ENCODE data around the gene MPPED1. TPM values are rescaled to one million over a fixed set of nuclear protein-coding genes. Genes with fewer than 3 reads are reported as not detected.

The MPPED1 gene
- total RNA-seq, 1 experiment from 2014 or later: 0.28 TPM

DNA sequence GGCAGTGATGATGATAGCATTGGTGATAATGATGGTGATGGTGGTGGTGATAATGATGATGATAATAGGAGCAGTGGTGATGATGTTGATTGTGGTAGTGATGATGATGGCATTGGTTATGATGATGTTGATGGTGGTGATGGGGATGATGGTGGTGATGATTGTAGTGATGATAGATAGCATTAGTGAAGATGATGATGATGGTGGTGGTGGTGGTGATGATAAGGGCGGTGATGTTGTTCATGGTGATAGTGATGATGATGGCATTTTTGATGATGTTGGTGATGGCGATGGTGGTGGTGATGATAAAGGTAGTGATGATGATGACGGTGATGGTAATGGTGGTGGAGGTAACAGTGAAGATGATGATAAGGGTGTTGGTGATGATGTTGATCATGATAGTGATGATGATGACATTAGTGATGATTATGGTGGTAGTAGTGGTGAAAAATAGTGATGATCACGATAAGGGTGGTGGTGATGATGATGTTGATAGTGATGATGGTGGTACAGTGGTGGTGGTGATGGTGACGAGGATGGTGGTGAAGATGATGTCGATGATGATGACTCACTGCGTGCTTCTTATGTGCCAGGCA is 93.0 kb downstream of the MPPED1 start:
- WGBS (ENCODE audit: extremely low coverage, insufficient read length, low lambda C conversion rate): 100% methylated on average over 1 of the region's 7 CpGs
- Histone ChIP-seq H3K14ac (ENCODE audit: insufficient read depth, low read length) (no peak overlapping the region), H2BK20ac (ENCODE audit: low read depth, low read length, poor library complexity, severe bottlenecking) (no peak overlapping the region), H2BK15ac (ENCODE audit: low read depth, low read length) (no peak overlapping the region), H3K56ac (ENCODE audit: insufficient read length, low read depth, low read length) (no peak overlapping the region), H3K23ac (ENCODE audit: insufficient read length, low read depth, low read length) (no peak overlapping the region), H3K4me1 (ENCODE audit: insufficient read depth, low read length) (no peaks in the 10 kb centered on the region), H4K8ac (replicated peaks; ENCODE audit: insufficient read length, low read depth, low read length) (no peak overlapping the region), H3K79me1 (ENCODE audit: insufficient read depth, low read depth, low read length, poor library complexity, severe bottlenecking) (no peaks in the 10 kb centered on the region), H4K20me1 (ENCODE audit: control insufficient read depth, insufficient read depth, insufficient read length) (no peaks in the 10 kb centered on the region), H2BK5ac (ENCODE audit: insufficient read length, low read length) (no peak overlapping the region), H3K18ac (ENCODE audit: insufficient read length, low read depth, low read length) (no peak overlapping the region), H3K4me2 (ENCODE audit: insufficient read depth, insufficient read length, low read length) (no peak overlapping the region), H4K91ac (ENCODE audit: insufficient read length, low read depth, low read length) (no peak overlapping the region), H2AK5ac (ENCODE audit: insufficient read length, low read length) (no peak overlapping the region), H3K27ac (ENCODE audit: insufficient read length, low read depth, low read length) (no peak overlapping the region), H3K4ac (ENCODE audit: low read depth, low read length) (no peak overlapping the region), H3K27me3 (ENCODE audit: insufficient read depth, low read length) (no peaks in the 10 kb centered on the region), H2BK12ac (ENCODE audit: insufficient read length, low read depth, low read length) (no peak overlapping the region), H2AFZ (ENCODE audit: low read length) (no peak overlapping the region), H3K9me3 (ENCODE audit: control insufficient read depth, low read depth, low read length) (no peaks in the 10 kb centered on the region), H3T11ph (ENCODE audit: low read length) (no peak overlapping the region), H3K79me2 (ENCODE audit: insufficient read depth, low read length) (no peaks in the 10 kb centered on the region), H3K23me2 (ENCODE audit: insufficient read length, low read depth, low read length, poor library complexity, severe bottlenecking) (no peaks in the 10 kb centered on the region), H4K5ac (ENCODE audit: insufficient read length, low read depth, low read length) (no peak overlapping the region), H3K9ac (ENCODE audit: extremely low read depth, insufficient read length, low read length) (no peak overlapping the region), H2BK120ac (ENCODE audit: low read depth, low read length, poor library complexity, severe bottlenecking) (no peak overlapping the region)
- Mint-ChIP-seq H3K27me3 (ENCODE audit: low read depth) (peaks cover 10% of the 10 kb centered on the region), H3K4me1 (no peaks in the 10 kb centered on the region), H3K9me3 (peaks cover 0 to 3% of the 10 kb centered on the region in 2 experiments; a peak in 1 of 5 replicates), H3K27ac (no peak overlapping the region), H3K4me3 (no peak overlapping the region), H3K36me3 (ENCODE audit: insufficient read depth in 1 of 3, low read depth in 3 of 3) (no peaks in the 10 kb centered on the region)
- TF ChIP-seq, protein P1, sequence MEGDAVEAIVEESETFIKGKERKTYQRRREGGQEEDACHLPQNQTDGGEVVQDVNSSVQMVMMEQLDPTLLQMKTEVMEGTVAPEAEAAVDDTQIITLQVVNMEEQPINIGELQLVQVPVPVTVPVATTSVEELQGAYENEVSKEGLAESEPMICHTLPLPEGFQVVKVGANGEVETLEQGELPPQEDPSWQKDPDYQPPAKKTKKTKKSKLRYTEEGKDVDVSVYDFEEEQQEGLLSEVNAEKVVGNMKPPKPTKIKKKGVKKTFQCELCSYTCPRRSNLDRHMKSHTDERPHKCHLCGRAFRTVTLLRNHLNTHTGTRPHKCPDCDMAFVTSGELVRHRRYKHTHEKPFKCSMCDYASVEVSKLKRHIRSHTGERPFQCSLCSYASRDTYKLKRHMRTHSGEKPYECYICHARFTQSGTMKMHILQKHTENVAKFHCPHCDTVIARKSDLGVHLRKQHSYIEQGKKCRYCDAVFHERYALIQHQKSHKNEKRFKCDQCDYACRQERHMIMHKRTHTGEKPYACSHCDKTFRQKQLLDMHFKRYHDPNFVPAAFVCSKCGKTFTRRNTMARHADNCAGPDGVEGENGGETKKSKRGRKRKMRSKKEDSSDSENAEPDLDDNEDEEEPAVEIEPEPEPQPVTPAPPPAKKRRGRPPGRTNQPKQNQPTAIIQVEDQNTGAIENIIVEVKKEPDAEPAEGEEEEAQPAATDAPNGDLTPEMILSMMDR (conservative IDR thresholded peaks at IDR 0.05): no peak
- DNase-seq: no peak

All from H9 (cell line).